DOHH2 (cell line): Measurements from ENCODE around the gene BMP6.

Experiments used
- H3F3A ChIP-seq: fragments of 200-600 bp; sonication (generic), shearing (Covaris generic); 2 replicates; pipeline ENCODE4 v1.6.0; 2016; ENCODE audit warnings: antibody characterized with exemption, mild to moderate bottlenecking; ENCODE audit not compliant: control insufficient read depth, insufficient read depth
- H3K27ac ChIP-seq: fragments of 200-600 bp; sonication (generic); 2 replicates; pipeline ENCODE4 v1.5.1; 2014; ENCODE audit warnings: low read depth, mild to moderate bottlenecking, low read length, moderate library complexity
- H3K27me3 ChIP-seq: fragments of 200-600 bp; sonication (generic); 2 replicates; pipeline ENCODE4 v1.6.1; 2014; ENCODE audit warnings: mild to moderate bottlenecking, low read length, mixed read lengths; ENCODE audit not compliant: control insufficient read depth
- H3K36me3 ChIP-seq: fragments of 200-600 bp; sonication (generic); 2 replicates; pipeline ENCODE4 v1.6.1; 2014; ENCODE audit warnings: mild to moderate bottlenecking, low read length, moderate library complexity, mixed read lengths; ENCODE audit not compliant: control insufficient read depth
- H3K4me1 ChIP-seq: fragments of 200-600 bp; sonication (generic); 2 replicates; pipeline ENCODE4 v1.6.1; 2014; ENCODE audit warnings: mild to moderate bottlenecking, low read length, mixed read lengths; ENCODE audit not compliant: control insufficient read depth
- H3K4me2 ChIP-seq: fragments of 200-600 bp; sonication (generic); 2 replicates; pipeline ENCODE4 v1.6.0; 2014; ENCODE audit warnings: mild to moderate bottlenecking, low read length, moderate library complexity
- H3K4me3 ChIP-seq: fragments of 200-600 bp; sonication (generic); 2 replicates; pipeline ENCODE4 v1.5.1; 2014; ENCODE audit warnings: mild to moderate bottlenecking, low read length, mixed read lengths
- H3K79me2 ChIP-seq: fragments of 200-600 bp; sonication (generic); 2 replicates; pipeline ENCODE4 v1.6.1; 2014; ENCODE audit warnings: mild to moderate bottlenecking, low read length, mixed read lengths; ENCODE audit not compliant: control insufficient read depth
- H3K9me2 ChIP-seq: fragments of 200-600 bp; sonication (generic); replicated peaks from 2 replicates; pipeline ENCODE4 v1.6.1; 2014; ENCODE audit warnings: mild to moderate bottlenecking, low read length, mixed read lengths; ENCODE audit not compliant: control insufficient read depth
- H3K9me3 ChIP-seq: fragments of 200-600 bp; sonication (generic); 2 replicates; pipeline ENCODE4 v1.6.1; 2014; ENCODE audit warnings: antibody characterized with exemption, low read length, mixed read lengths; ENCODE audit not compliant: control insufficient read depth, insufficient read depth
- H4K20me1 ChIP-seq: fragments of 200-600 bp; sonication (generic); 2 replicates; pipeline ENCODE4 v1.6.0; 2014; ENCODE audit warnings: low read depth, mild to moderate bottlenecking, antibody characterized with exemption, low read length, moderate library complexity; ENCODE audit not compliant: control insufficient read depth, insufficient read depth
- CTCF ChIP-seq: fragments of 200-600 bp; sonication (generic); IDR thresholded peaks from one replicate; pipeline ENCODE4 v1.5.1; 2014; ENCODE audit warnings: antibody characterized with exemption, mild to moderate bottlenecking, low read depth, low read length; ENCODE audit not compliant: poor library complexity, severe bottlenecking
- EZH2phosphoT487 ChIP-seq: fragments of 200-600 bp; sonication (generic); IDR thresholded peaks from 2 replicates; pipeline ENCODE4 v1.6.1; 2017; ENCODE audit warnings: borderline replicate concordance, mild to moderate bottlenecking, antibody characterized with exemption, low read length, moderate library complexity, mixed read lengths

The BMP6 gene

GRCh38 chr6:7681449-7681848, 44.5 kb upstream of the BMP6 start:
- Histone ChIP-seq H3K79me2 (no peaks in the 10 kb centered on the region), H4K20me1 (no peaks in the 10 kb centered on the region), H3K27me3 (0 out of 2 replicates have a peak, but pooled peaks cover 5% of the 10 kb centered on the region), H3K4me1 (no peaks in the 10 kb centered on the region), H3F3A (no peaks in the 10 kb centered on the region), H3K9me2 (no peaks in the 10 kb centered on the region), H3K4me2 (no peak overlapping the region), H3K9me3 (no peaks in the 10 kb centered on the region), H3K36me3 (no peaks in the 10 kb centered on the region), H3K27ac (no peak overlapping the region), H3K4me3 (no peak overlapping the region)
- TF ChIP-seq EZH2phosphoT487 (no peak), CTCF (no peak)

- TF ChIP-seq EZH2phosphoT487 (no peak), CTCF (no peak)
- no peak overlapping the region for H3K4me2 ChIP-seq
- no peaks in the 10 kb centered on the region for H3K79me2 ChIP-seq
These were observed 41.8 kb upstream of the BMP6 start for GRCh38 chr6:7684076-7684475.

GRCh38 chr6:7684843-7685242, 41.1 kb upstream of the BMP6 start:
- TF ChIP-seq CTCF (no peak), EZH2phosphoT487 (no peak)
- H3K4me3 ChIP-seq: no peak overlapping the region
- H3K79me2 ChIP-seq: no peaks in the 10 kb centered on the region
- no peaks in the 10 kb centered on the region for H3K36me3 ChIP-seq
- H3K9me3 ChIP-seq: no peaks in the 10 kb centered on the region
- no peaks in the 10 kb centered on the region for H3K4me1 ChIP-seq
- no peak overlapping the region for H3K27ac ChIP-seq
- peaks cover 5% of the 10 kb centered on the region; the same call in 1 of the 2 replicates for H3K27me3 ChIP-seq
- no peak overlapping the region for H3K4me2 ChIP-seq
- H3K9me2 ChIP-seq: no peaks in the 10 kb centered on the region
- H4K20me1 ChIP-seq: no peaks in the 10 kb centered on the region
- H3F3A ChIP-seq: no peaks in the 10 kb centered on the region

More at GRCh38 chr6:7684076-7684475, 41.8 kb upstream of the BMP6 start:
- Histone ChIP-seq H3K9me2 (no peaks in the 10 kb centered on the region), H3K9me3 (no peaks in the 10 kb centered on the region), H3F3A (no peaks in the 10 kb centered on the region), H3K27ac (no peak overlapping the region), H4K20me1 (no peaks in the 10 kb centered on the region), H3K27me3 (peaks cover 5% of the 10 kb centered on the region; the same call in 1 of the 2 replicates), H3K4me1 (no peaks in the 10 kb centered on the region), H3K36me3 (no peaks in the 10 kb centered on the region), H3K4me3 (no peak overlapping the region)

- H4K20me1 ChIP-seq: no peaks in the 10 kb centered on the region
- no peaks in the 10 kb centered on the region for H3K79me2 ChIP-seq
- no peak overlapping the region for H3K4me2 ChIP-seq
- H3K36me3 ChIP-seq: no peaks in the 10 kb centered on the region
- no peaks in the 10 kb centered on the region for H3K9me3 ChIP-seq
- H3K4me1 ChIP-seq: no peaks in the 10 kb centered on the region
- TF ChIP-seq CTCF (no peak), EZH2phosphoT487 (no peak)
- peaks cover 5% of the 10 kb centered on the region; the same call in 1 of the 2 replicates for H3K27me3 ChIP-seq
- H3F3A ChIP-seq: no peaks in the 10 kb centered on the region
- H3K4me3 ChIP-seq: no peak overlapping the region
- H3K27ac ChIP-seq: no peak overlapping the region
- H3K9me2 ChIP-seq: no peaks in the 10 kb centered on the region
These were observed 40.6 kb upstream of the BMP6 start for GRCh38 chr6:7685276-7685675.
